HEK293 (cell line): ENCODE results near the gene CRYGA.
"Not testable (repeated sequence)": the region's sequence is repeated elsewhere in the genome, so short reads cannot be mapped to it uniquely, and the experiment has no call there.

Experiments used
- CTCF ChIA-PET: fragments of 350-600 bp; formaldehyde crosslinking; extraction: SDS; loops from one replicate; lab custom pipeline; 2021; ENCODE audit warnings: antibody characterized with exemption; lab: Yijun Ruan, JAX
- POLR2A ChIA-PET: fragments of 300-600 bp; formaldehyde crosslinking; extraction: SDS; loops from one replicate; lab custom pipeline; 2020; ENCODE audit warnings: antibody characterized with exemption, inconsistent platforms; lab: Yijun Ruan, JAX
- H3K27ac ChIP-seq: fragments of 200-500 bp; sonication (Bioruptor generic); 2 replicates; pipeline ENCODE4 v1.5.1; 2014; ENCODE audit warnings: low read depth, low read length, control low read depth, inconsistent platforms; ENCODE audit errors: extremely low read depth
- H3K36me3 ChIP-seq, 2 experiments: fragments of 200-500 bp in 1 of 2; sonication (Bioruptor generic) in 1 of 2; 1 replicate in 1 of 2; 2 replicates in 1 of 2; pipeline ENCODE4 v1.5.1; 2014 to 2017; ENCODE audit warnings: inconsistent platforms in 2 of 2, low read length in 2 of 2; ENCODE audit not compliant: control insufficient read depth in 2 of 2, insufficient read depth in 1 of 2
- H3K4me1 ChIP-seq: fragments of 200-500 bp; sonication (Bioruptor generic); 2 replicates; pipeline ENCODE4 v1.5.1; 2014; ENCODE audit warnings: mild to moderate bottlenecking, low read length, inconsistent platforms; ENCODE audit not compliant: control insufficient read depth, insufficient read depth
- H3K4me3 ChIP-seq: 2 replicates; pipeline ENCODE4 v1.5.1; 2011; ENCODE audit warnings: low read depth, mild to moderate bottlenecking, control low read depth, low read length, moderate library complexity
- H3K9me3 ChIP-seq: fragments of 200-500 bp; sonication (Bioruptor generic); 2 replicates; pipeline ENCODE4 v1.5.1; 2014; ENCODE audit warnings: low read depth, low read length, inconsistent platforms; ENCODE audit not compliant: control insufficient read depth, insufficient read depth
- BCL11B ChIP-seq: fragments of 450-650 bp; formaldehyde crosslinking; IDR thresholded peaks from 2 replicates; pipeline ENCODE4 v1.5.1; 2016; ENCODE audit warnings: low read depth, missing biosample characterization, missing genetic modification characterization
- YY1 ChIP-seq: fragments of 450-650 bp; formaldehyde crosslinking; IDR thresholded peaks from 2 replicates; pipeline ENCODE4 v1.5.1; 2018; ENCODE audit warnings: missing biosample characterization, missing genetic modification characterization
- ZBTB8A ChIP-seq: fragments of 450-650 bp; formaldehyde crosslinking; IDR thresholded peaks from 2 replicates; pipeline ENCODE4 v1.5.1; 2016; ENCODE audit warnings: missing biosample characterization, missing genetic modification characterization
- ZFP37 ChIP-seq: fragments of 450-650 bp; formaldehyde crosslinking; IDR thresholded peaks from 2 replicates; pipeline ENCODE4 v1.5.1; 2016; ENCODE audit warnings: missing biosample characterization, missing genetic modification characterization
- ZNF112 ChIP-seq: fragments of 450-650 bp; formaldehyde crosslinking; IDR thresholded peaks from 2 replicates; pipeline ENCODE4 v1.5.0; 2017; ENCODE audit warnings: missing biosample characterization, missing genetic modification characterization
- ZNF138 ChIP-seq: fragments of 450-650 bp; formaldehyde crosslinking; IDR thresholded peaks from 2 replicates; pipeline ENCODE4 v1.5.1; 2016; ENCODE audit warnings: missing biosample characterization, missing genetic modification characterization, borderline replicate concordance
- ZNF146 ChIP-seq: fragments of 450-650 bp; formaldehyde crosslinking; IDR thresholded peaks from 2 replicates; pipeline ENCODE4 v1.5.1; 2016; ENCODE audit warnings: missing biosample characterization, missing genetic modification characterization
- ZNF214 ChIP-seq: fragments of 450-650 bp; formaldehyde crosslinking; IDR thresholded peaks from 2 replicates; pipeline ENCODE4 v1.5.1; 2017; ENCODE audit warnings: missing biosample characterization, mild to moderate bottlenecking, missing genetic modification characterization, borderline replicate concordance
- ZNF239 ChIP-seq: fragments of 450-650 bp; formaldehyde crosslinking; IDR thresholded peaks from 2 replicates; pipeline ENCODE4 v1.5.1; 2016; ENCODE audit warnings: missing biosample characterization, missing genetic modification characterization
- ZNF624 ChIP-seq: fragments of 450-650 bp; formaldehyde crosslinking; IDR thresholded peaks from 2 replicates; pipeline ENCODE4 v1.5.1; 2017; ENCODE audit warnings: missing biosample characterization, missing genetic modification characterization
- ZNF768 ChIP-seq: fragments of 450-650 bp; formaldehyde crosslinking; IDR thresholded peaks from 2 replicates; pipeline ENCODE4 v1.5.1; 2018; ENCODE audit warnings: missing biosample characterization, mild to moderate bottlenecking, missing genetic modification characterization
- ZNF776 ChIP-seq: fragments of 450-650 bp; formaldehyde crosslinking; IDR thresholded peaks from 2 replicates; pipeline ENCODE4 v1.5.0; 2017; ENCODE audit warnings: missing biosample characterization, missing genetic modification characterization, borderline replicate concordance
- ZSCAN23 ChIP-seq: fragments of 450-650 bp; formaldehyde crosslinking; IDR thresholded peaks from 2 replicates; pipeline ENCODE4 v1.5.1; 2016; ENCODE audit warnings: missing biosample characterization, missing genetic modification characterization
- ZSCAN30 ChIP-seq: fragments of 450-650 bp; IDR thresholded peaks from 2 replicates; pipeline ENCODE4 v1.5.1; 2018; ENCODE audit warnings: missing biosample characterization, mild to moderate bottlenecking, missing genetic modification characterization, moderate library complexity
- TF ChIP-seq, protein P1 (sequence below): fragments of 450-650 bp; formaldehyde crosslinking; IDR thresholded peaks from 2 replicates; pipeline ENCODE4 v1.5.1; 2016; ENCODE audit warnings: missing biosample characterization, missing genetic modification characterization
- TF ChIP-seq, protein P2 (sequence below): fragments of 450-650 bp; formaldehyde crosslinking; IDR thresholded peaks from 2 replicates; pipeline ENCODE4 v1.5.1; 2016; ENCODE audit warnings: missing biosample characterization, missing genetic modification characterization
- TF ChIP-seq, protein P3 (sequence below): fragments of 450-650 bp; formaldehyde crosslinking; IDR thresholded peaks from 2 replicates; pipeline ENCODE4 v1.5.1; 2016; ENCODE audit warnings: missing biosample characterization, missing genetic modification characterization

The CRYGA gene

DNA sequence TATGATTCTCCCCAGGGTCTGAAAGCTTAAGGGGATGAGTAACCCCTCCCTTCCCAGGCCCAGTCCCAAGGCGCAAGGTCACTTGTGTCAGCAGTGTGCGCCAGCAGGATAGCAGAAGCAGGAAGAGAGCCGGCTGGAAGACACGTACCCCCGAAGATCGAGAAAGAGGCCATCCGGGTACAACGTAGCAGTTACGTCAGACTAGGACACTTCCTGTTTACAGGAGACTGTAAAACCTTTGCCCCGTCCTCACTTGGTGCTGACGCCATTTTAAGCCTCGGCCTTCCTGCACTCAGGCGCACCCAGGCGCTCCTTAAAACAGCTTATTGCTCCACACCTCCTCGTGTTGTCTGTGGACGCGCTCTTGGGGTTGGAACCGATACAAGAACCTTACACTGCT, 23.9 kb downstream of the CRYGA start:
- CTCF ChIA-PET, result interaction anchor here (0.7 to 1.7 kb wide), 2 partner anchors 27 to 36 kb away, joined by 3 to 5 read pairs; no protein-coding TSS in a partner anchor
- no peaks in the 10 kb centered on the region for H3K9me3 ChIP-seq
- TF ChIP-seq, protein P1, sequence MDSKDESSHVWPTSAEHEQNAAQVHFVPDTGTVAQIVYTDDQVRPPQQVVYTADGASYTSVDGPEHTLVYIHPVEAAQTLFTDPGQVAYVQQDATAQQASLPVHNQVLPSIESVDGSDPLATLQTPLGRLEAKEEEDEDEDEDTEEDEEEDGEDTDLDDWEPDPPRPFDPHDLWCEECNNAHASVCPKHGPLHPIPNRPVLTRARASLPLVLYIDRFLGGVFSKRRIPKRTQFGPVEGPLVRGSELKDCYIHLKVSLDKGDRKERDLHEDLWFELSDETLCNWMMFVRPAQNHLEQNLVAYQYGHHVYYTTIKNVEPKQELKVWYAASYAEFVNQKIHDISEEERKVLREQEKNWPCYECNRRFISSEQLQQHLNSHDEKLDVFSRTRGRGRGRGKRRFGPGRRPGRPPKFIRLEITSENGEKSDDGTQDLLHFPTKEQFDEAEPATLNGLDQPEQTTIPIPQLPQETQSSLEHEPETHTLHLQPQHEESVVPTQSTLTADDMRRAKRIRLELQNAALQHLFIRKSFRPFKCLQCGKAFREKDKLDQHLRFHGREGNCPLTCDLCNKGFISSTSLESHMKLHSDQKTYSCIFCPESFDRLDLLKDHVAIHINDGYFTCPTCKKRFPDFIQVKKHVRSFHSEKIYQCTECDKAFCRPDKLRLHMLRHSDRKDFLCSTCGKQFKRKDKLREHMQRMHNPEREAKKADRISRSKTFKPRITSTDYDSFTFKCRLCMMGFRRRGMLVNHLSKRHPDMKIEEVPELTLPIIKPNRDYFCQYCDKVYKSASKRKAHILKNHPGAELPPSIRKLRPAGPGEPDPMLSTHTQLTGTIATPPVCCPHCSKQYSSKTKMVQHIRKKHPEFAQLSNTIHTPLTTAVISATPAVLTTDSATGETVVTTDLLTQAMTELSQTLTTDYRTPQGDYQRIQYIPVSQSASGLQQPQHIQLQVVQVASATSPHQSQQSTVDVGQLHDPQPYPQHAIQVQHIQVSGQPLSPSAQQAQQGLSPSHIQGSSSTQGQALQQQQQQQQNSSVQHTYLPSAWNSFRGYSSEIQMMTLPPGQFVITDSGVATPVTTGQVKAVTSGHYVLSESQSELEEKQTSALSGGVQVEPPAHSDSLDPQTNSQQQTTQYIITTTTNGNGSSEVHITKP (tag by site-specific recombination), result no peak
- no peak for TF ChIP-seq YY1 (tag by site-specific recombination)
- TF ChIP-seq ZNF239 (tag by site-specific recombination), result no peak
- TF ChIP-seq, protein P2, sequence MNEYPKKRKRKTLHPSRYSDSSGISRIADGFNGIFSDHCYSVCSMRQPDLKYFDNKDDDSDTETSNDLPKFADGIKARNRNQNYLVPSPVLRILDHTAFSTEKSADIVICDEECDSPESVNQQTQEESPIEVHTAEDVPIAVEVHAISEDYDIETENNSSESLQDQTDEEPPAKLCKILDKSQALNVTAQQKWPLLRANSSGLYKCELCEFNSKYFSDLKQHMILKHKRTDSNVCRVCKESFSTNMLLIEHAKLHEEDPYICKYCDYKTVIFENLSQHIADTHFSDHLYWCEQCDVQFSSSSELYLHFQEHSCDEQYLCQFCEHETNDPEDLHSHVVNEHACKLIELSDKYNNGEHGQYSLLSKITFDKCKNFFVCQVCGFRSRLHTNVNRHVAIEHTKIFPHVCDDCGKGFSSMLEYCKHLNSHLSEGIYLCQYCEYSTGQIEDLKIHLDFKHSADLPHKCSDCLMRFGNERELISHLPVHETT (tag by site-specific recombination), result no peak
- TF ChIP-seq ZNF138, result no peak
- TF ChIP-seq, protein P3, sequence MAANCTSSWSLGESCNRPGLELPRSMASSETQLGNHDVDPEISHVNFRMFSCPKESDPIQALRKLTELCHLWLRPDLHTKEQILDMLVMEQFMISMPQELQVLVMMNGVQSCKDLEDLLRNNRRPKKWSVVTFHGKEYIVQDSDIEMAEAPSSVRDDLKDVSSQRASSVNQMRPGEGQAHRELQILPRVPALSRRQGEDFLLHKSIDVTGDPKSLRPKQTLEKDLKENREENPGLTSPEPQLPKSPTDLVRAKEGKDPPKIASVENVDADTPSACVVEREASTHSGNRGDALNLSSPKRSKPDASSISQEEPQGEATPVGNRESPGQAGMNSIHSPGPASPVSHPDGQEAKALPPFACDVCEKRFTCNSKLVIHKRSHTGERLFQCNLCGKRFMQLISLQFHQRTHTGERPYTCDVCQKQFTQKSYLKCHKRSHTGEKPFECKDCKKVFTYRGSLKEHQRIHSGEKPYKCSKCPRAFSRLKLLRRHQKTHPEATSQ (tag by site-specific recombination), result no peak
- no peak for TF ChIP-seq ZNF624 (tag by site-specific recombination)
- TF ChIP-seq ZSCAN23, result no peak
- TF ChIP-seq, all 188 proteins: peak for 0
- POLR2A ChIA-PET, result no interaction called here
- H3K36me3 ChIP-seq, result no peaks in the 10 kb centered on the region
- no peak overlapping the region for H3K27ac ChIP-seq
- peaks cover 13% of the 10 kb centered on the region for H3K4me1 ChIP-seq
- H3K4me3 ChIP-seq, result no peak overlapping the region

DNA sequence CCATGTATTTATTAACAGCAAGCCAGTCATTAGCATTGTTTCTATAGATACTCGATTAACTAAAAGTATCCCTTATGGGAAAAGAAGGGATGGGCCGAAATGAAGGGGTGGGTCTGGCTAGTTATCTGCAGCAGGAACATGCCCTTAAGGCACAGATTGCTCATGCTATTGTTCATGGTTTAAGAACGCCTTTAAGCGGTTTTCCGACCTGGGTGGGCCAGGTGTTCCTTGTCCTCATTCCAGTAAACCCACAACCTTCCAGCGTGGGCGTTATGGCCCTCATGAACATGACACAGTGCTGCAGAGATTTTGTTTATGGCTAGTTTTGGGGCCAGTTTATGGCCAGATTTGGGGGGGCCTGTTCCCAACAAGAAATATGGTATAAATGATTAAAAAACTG, 25.1 kb downstream of the CRYGA start:
- H3K36me3 ChIP-seq, H3K4me3 ChIP-seq, H3K27ac ChIP-seq, CTCF ChIA-PET, H3K9me3 ChIP-seq, POLR2A ChIA-PET: not testable (repeated sequence)
- peaks cover 13% of the 10 kb centered on the region for H3K4me1 ChIP-seq

DNA sequence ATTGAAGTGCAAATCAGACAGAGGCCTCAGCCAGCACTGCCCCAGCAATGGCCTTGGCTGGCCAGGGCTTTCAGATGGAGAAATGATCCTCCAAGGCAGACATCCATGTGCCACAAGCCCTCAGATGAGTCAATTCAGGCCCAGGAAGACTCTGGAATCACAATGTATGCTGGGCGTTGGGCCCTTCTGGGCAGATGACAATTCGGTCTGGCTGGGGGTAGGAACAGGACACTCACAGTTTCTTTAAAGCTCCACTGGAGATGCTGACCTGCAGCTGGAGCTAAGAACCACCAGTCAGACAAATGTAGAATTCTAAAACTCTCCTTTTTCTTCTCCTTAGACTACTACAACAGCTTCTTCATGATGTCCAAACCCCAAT, 26.7 kb downstream of the CRYGA start:
- Histone ChIP-seq H3K27ac (no peak overlapping the region), H3K9me3 (no peaks in the 10 kb centered on the region), H3K4me3 (no peak overlapping the region), H3K4me1 (no peaks in the 10 kb centered on the region), H3K36me3 (no peaks in the 10 kb centered on the region)
- CTCF ChIA-PET, result interaction anchor here (1.5 kb wide), 1 partner anchor 11 kb away, joined by 3 read pairs; no protein-coding TSS in a partner anchor
- TF ChIP-seq ZSCAN30 (tag by site-specific recombination), result no peak
- TF ChIP-seq ZNF138, result no peak
- no peak for TF ChIP-seq ZFP37
- TF ChIP-seq ZNF776 (tag by site-specific recombination), result no peak
- TF ChIP-seq ZNF214 (tag by site-specific recombination), result no peak
- no peak for TF ChIP-seq ZBTB8A (tag by site-specific recombination)
- TF ChIP-seq ZNF146 (tag by site-specific recombination), result no peak
- TF ChIP-seq BCL11B (tag by site-specific recombination), result no peak
- TF ChIP-seq ZNF768, result no peak
- TF ChIP-seq ZNF112, result no peak
- POLR2A ChIA-PET, result no interaction called here
